ENCODE data around the gene SNTB2. TPM values are rescaled to one million over a fixed set of nuclear protein-coding genes. Genes with fewer than 3 reads are reported as not detected.

The SNTB2 gene
- polyA plus RNA-seq, 3 donors, result 1.2 to 6.0 (median 5.0) TPM

DNA sequence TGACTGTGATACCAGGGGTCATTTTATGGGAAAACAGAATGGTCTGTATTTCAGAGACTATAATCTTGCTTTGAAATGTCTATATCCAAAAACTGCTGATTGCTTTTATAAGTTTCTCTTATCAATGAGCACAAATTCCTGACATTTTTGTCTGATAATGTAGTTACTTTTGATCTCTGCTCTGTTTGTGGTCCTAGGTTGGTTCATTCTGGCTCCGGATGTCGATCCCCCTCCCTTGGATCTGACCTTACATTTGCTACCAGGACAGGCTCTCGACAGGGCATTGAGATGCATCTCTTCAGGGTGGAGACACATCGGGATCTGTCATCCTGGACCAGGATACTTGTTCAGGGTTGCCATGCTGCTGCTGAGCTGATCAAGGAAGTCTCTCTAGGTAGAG lies 96.9 kb downstream of the SNTB2 start:
- DNase-seq, result no peak
- no peak overlapping the region for H2AFZ ChIP-seq (ENCODE audit: insufficient read depth, low read depth, low read length, poor library complexity, severe bottlenecking)
- Mint-ChIP-seq H3K27ac (no peak overlapping the region), H3K9me3 (peaks cover 0 to 6% (median 1%) of the 10 kb centered on the region in 7 donors), H3K36me3 (peaks cover 3 to 7% of the 10 kb centered on the region in 2 donors), H3K27me3 (ENCODE audit: low read depth in 3 of 3) (peaks cover 0 to 11% (median 5%) of the 10 kb centered on the region in 3 donors), H3K4me1 (peaks cover 5% of the 10 kb centered on the region), H3K4me3 (no peak overlapping the region)
- H3K27me3 ChIP-seq (ENCODE audit: control insufficient read depth in 2 of 2, insufficient read depth in 2 of 2, low read length in 2 of 2), result no peaks in the 10 kb centered on the region
- no peak overlapping the region for H3K4me3 ChIP-seq (replicated peaks in 1 of 3; ENCODE audit: low read depth in 2 of 3, low read length in 3 of 3)
- 100% methylated on average over 4 of the region's 4 CpGs for WGBS (ENCODE audit: insufficient coverage)
- H3K4me1 ChIP-seq (ENCODE audit: control insufficient read depth in 1 of 2, insufficient read depth in 2 of 2, low read length in 2 of 2), result peaks cover 5 to 6% of the 10 kb centered on the region in 2 donors
- no peaks in the 10 kb centered on the region for H3K79me2 ChIP-seq (ENCODE audit: insufficient read depth, low read length)
- TF ChIP-seq, protein P1, sequence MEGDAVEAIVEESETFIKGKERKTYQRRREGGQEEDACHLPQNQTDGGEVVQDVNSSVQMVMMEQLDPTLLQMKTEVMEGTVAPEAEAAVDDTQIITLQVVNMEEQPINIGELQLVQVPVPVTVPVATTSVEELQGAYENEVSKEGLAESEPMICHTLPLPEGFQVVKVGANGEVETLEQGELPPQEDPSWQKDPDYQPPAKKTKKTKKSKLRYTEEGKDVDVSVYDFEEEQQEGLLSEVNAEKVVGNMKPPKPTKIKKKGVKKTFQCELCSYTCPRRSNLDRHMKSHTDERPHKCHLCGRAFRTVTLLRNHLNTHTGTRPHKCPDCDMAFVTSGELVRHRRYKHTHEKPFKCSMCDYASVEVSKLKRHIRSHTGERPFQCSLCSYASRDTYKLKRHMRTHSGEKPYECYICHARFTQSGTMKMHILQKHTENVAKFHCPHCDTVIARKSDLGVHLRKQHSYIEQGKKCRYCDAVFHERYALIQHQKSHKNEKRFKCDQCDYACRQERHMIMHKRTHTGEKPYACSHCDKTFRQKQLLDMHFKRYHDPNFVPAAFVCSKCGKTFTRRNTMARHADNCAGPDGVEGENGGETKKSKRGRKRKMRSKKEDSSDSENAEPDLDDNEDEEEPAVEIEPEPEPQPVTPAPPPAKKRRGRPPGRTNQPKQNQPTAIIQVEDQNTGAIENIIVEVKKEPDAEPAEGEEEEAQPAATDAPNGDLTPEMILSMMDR (IDR thresholded peaks at IDR 0.05), result no peak
- intact Hi-C loops (cut with micrococcal nuclease), result no loop called here
- H3K4me2 ChIP-seq (replicated peaks; ENCODE audit: extremely low read depth, low read length, poor library complexity, severe bottlenecking), result no peak overlapping the region
- H3K27ac ChIP-seq (ENCODE audit: low read depth in 1 of 2, low read length in 2 of 2), result no peak overlapping the region
- no peak overlapping the region for H3K9ac ChIP-seq (ENCODE audit: insufficient read depth, low read length, poor library complexity, severe bottlenecking)
- H4K20me1 ChIP-seq (ENCODE audit: insufficient read depth, low read length), result no peaks in the 10 kb centered on the region
- H3K9me3 ChIP-seq (replicated peaks in 1 of 2; ENCODE audit: control insufficient read depth in 1 of 2, insufficient read depth in 1 of 2, low read length in 2 of 2), result no peaks in the 10 kb centered on the region
- H3K36me3 ChIP-seq (replicated peaks in 1 of 2; ENCODE audit: control insufficient read depth in 1 of 2, insufficient read depth in 2 of 2, low read length in 2 of 2), result no peaks in the 10 kb centered on the region

DNA sequence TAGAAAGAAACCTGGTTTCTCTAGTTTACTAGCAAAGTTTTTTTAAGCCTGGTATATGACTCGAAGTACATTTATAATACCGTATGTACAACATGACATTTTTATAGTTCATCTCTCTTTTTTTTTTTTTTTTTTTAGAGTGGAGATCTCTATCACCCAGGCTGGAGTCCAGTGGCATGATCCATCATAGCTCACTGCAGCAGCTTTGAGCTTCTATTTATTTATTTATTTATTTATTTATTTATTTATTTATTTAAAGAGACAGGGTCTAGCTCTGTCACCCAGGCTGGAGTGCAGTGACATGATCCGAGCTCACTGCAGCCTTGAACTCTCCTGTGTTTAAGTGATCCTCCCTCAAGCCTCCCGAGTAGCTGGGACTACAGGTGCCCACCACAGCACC lies 98.3 kb downstream of the SNTB2 start:
- TF ChIP-seq, protein P1 (IDR thresholded peaks at IDR 0.05), result no peak
- no peaks in the 10 kb centered on the region for H3K9me3 ChIP-seq (replicated peaks in 1 of 2; ENCODE audit: control insufficient read depth in 1 of 2, insufficient read depth in 1 of 2, low read length in 2 of 2)
- no peaks in the 10 kb centered on the region for H3K36me3 ChIP-seq (replicated peaks in 1 of 2; ENCODE audit: control insufficient read depth in 1 of 2, insufficient read depth in 2 of 2, low read length in 2 of 2)
- no peak overlapping the region for H3K27ac Mint-ChIP-seq
- peaks cover 0 to 6% (median 1%) of the 10 kb centered on the region in 7 donors for H3K9me3 Mint-ChIP-seq
- WGBS (ENCODE audit: insufficient coverage), result no CpG with 5 or more reads among the region's 4 CpGs
- intact Hi-C loops (cut with micrococcal nuclease), result loop anchor here in 1 of 2 donors (5.0 kb wide), 1 partner anchor 133 kb away; no protein-coding TSS in a partner anchor
- H4K20me1 ChIP-seq (ENCODE audit: insufficient read depth, low read length), result no peaks in the 10 kb centered on the region
- H3K4me1 ChIP-seq (ENCODE audit: control insufficient read depth in 1 of 2, insufficient read depth in 2 of 2, low read length in 2 of 2), result peaks cover 5 to 6% of the 10 kb centered on the region in 2 donors
- H3K4me3 ChIP-seq (replicated peaks in 1 of 3; ENCODE audit: low read depth in 2 of 3, low read length in 3 of 3), result no peak overlapping the region
- H3K27me3 ChIP-seq (ENCODE audit: control insufficient read depth in 2 of 2, insufficient read depth in 2 of 2, low read length in 2 of 2), result no peaks in the 10 kb centered on the region
- no peaks in the 10 kb centered on the region for H3K79me2 ChIP-seq (ENCODE audit: insufficient read depth, low read length)
- H3K36me3 Mint-ChIP-seq, result peaks cover 3 to 7% of the 10 kb centered on the region in 2 donors
- H2AFZ ChIP-seq (ENCODE audit: insufficient read depth, low read depth, low read length, poor library complexity, severe bottlenecking), result no peak overlapping the region
- H3K27ac ChIP-seq (ENCODE audit: low read depth in 1 of 2, low read length in 2 of 2), result no peak overlapping the region
- peaks cover 5% of the 10 kb centered on the region for H3K4me1 Mint-ChIP-seq
- H3K4me3 Mint-ChIP-seq, result no peak overlapping the region
- H3K4me2 ChIP-seq (replicated peaks; ENCODE audit: extremely low read depth, low read length, poor library complexity, severe bottlenecking), result no peak overlapping the region
- H3K9ac ChIP-seq (ENCODE audit: insufficient read depth, low read length, poor library complexity, severe bottlenecking), result no peak overlapping the region
- H3K27me3 Mint-ChIP-seq (ENCODE audit: low read depth in 3 of 3), result peaks cover 0 to 8% (median 5%) of the 10 kb centered on the region in 3 donors
- no peak for DNase-seq
